GM12865 (cell line): ENCODE results near the gene VAMP7.

Experiments used
- DNase-seq: peaks from one replicate; pipeline ENCODE4 v3.0.0; 2010; ENCODE audit warnings: low read depth
- H3K4me3 ChIP-seq: 2 replicates; pipeline ENCODE4 v1.5.1; 2011; ENCODE audit warnings: mild to moderate bottlenecking, low read depth, low read length, control low read depth
- CTCF ChIP-seq: IDR thresholded peaks from 2 replicates; pipeline ENCODE4 v1.5.1; 2011; ENCODE audit warnings: low read length, control low read depth, low read depth, inconsistent platforms; ENCODE audit not compliant: insufficient read depth; ENCODE audit errors: missing control alignments

The VAMP7 gene

GRCh38 chrX:155870958-155871357 lies 10.2 kb upstream of the VAMP7 start:
- no peak for DNase-seq
- no peak overlapping the region for H3K4me3 ChIP-seq
- TF ChIP-seq CTCF = no peak

GRCh38 chrX:155871934-155872333 lies 9.2 kb upstream of the VAMP7 start:
- no peak overlapping the region for H3K4me3 ChIP-seq
- no peak for TF ChIP-seq CTCF
- no peak for DNase-seq

GRCh38 chrX:155873188-155873587 lies 8.0 kb upstream of the VAMP7 start:
- TF ChIP-seq CTCF = no peak

GRCh38 chrX:155874571-155875244 lies 6.4 kb upstream of the VAMP7 start:
- no peak for TF ChIP-seq CTCF
- no peak overlapping the region for H3K4me3 ChIP-seq
- DNase-seq = no peak

More at GRCh38 chrX:155873188-155873587, 8.0 kb upstream of the VAMP7 start:
- DNase-seq = no peak
- H3K4me3 ChIP-seq = no peak overlapping the region

- no peak for TF ChIP-seq CTCF
- no peak overlapping the region for H3K4me3 ChIP-seq
- DNase-seq = peak; percentile 15
Observed at GRCh38 chrX:155876704-155877103, 4.4 kb upstream of the VAMP7 start.

GRCh38 chrX:155877288-155877687 lies 3.9 kb upstream of the VAMP7 start:
- H3K4me3 ChIP-seq = no peak overlapping the region
- TF ChIP-seq CTCF = no peak
- DNase-seq = peak; percentile 4

GRCh38 chrX:155880586-155881157 lies 473 bp upstream of the VAMP7 start:
- peak overlapping the region; percentile 84 for H3K4me3 ChIP-seq
- DNase-seq = no peak
- no peak for TF ChIP-seq CTCF
